Esophagus muscularis mucosa (tissue), 4 donors: ENCODE data around the gene C17orf107. TPM values are rescaled to one million over a fixed set of nuclear protein-coding genes. Genes with fewer than 3 reads are reported as not detected.

ENCODE experiments used
- DNase-seq: peaks from one replicate; pipeline ENCODE4 v3.0.0-alpha.2; 2017; ENCODE audit errors: extremely low spot score
- H3K27ac ChIP-seq, 4 donors: fragments of 200-600 bp; sonication (generic); replicated peaks in 1 of 4; 1 replicate in 3 of 4; 2 replicates in 1 of 4; pipeline ENCODE4 v1.5.1; 2016 to 2019; ENCODE audit warnings: mild to moderate bottlenecking in 1 of 4
- H3K27me3 ChIP-seq, 4 donors: fragments of 200-600 bp; sonication (generic); one replicate each; pipeline versions ENCODE4 v1.5.1 to v1.6.0; 2016 to 2019
- H3K36me3 ChIP-seq, 4 donors: fragments of 200-600 bp; sonication (generic); one replicate each; pipeline ENCODE4 v1.5.1; 2016 to 2019
- H3K4me1 ChIP-seq, 4 donors: fragments of 200-600 bp; sonication (generic); one replicate each; pipeline ENCODE4 v1.5.1; 2016 to 2019
- H3K4me3 ChIP-seq, 4 donors: fragments of 200-600 bp; sonication (generic); 1 replicate in 2 of 4; 2 replicates in 2 of 4; pipeline ENCODE4 v1.5.1; 2016 to 2019; ENCODE audit warnings: mild to moderate bottlenecking in 4 of 4, moderate library complexity in 1 of 4
- H3K9me3 ChIP-seq, 4 donors: fragments of 200-600 bp; sonication (generic); 1 replicate in 3 of 4; 2 replicates in 1 of 4; pipeline ENCODE4 v1.5.1; 2016 to 2019
- CTCF ChIP-seq, 3 experiments: fragments of 200-600 bp in 2 of 3; fragments of 450-650 bp in 1 of 3; sonication (generic) in 2 of 3; IDR thresholded peaks; one replicate each; pipeline ENCODE4 v1.5.1; 2017 to 2019; ENCODE audit warnings: antibody characterized with exemption in 3 of 3, mild to moderate bottlenecking in 2 of 3, moderate library complexity in 1 of 3
- EP300 ChIP-seq: sonication (generic); formaldehyde crosslinking; IDR thresholded peaks from one replicate; pipeline ENCODE4 v1.6.1; 2017; ENCODE audit warnings: antibody characterized with exemption
- POLR2A ChIP-seq: fragments of 450-650 bp; IDR thresholded peaks from one replicate; pipeline ENCODE4 v1.6.1; 2017; ENCODE audit warnings: antibody characterized with exemption, moderate library complexity, mild to moderate bottlenecking, low read depth
- POLR2AphosphoS5 ChIP-seq, 2 donors: sonication (generic); formaldehyde crosslinking; IDR thresholded peaks; one replicate each; pipeline ENCODE4 v1.6.1; 2017; ENCODE audit warnings: antibody characterized with exemption in 2 of 2
- WGBS: methylation state at CpG from one replicate; pipeline ENCODE4 v1.1.5; 2018; 5-methylcytosine and 5-hydroxymethylcytosine counted together
- intact Hi-C: fragments of 100-400 bp; cut with DNase I; formaldehyde crosslinking; loops from one replicate; pipeline ENCODE4 v1.15.1; 2023
- total RNA-seq, 4 donors: library from RNA; depleted of rRNA; stranded (reverse); fragments of >200 nt; gene quantifications; one replicate each; pipeline versions ENCODE4 v1.1.0 to v1.2.1, GENCODE V29; 2016

C17orf107 gene
- total RNA-seq, 4 donors from 2014 or later, result 0.32 to 1.5 (median 0.88) TPM

- intact Hi-C loops, result no loop called here
- H3K27ac ChIP-seq, result peak overlapping the region in 1 of 4 donors; percentile 12
- no peaks in the 10 kb centered on the region for H3K9me3 ChIP-seq
- no peaks in the 10 kb centered on the region for H3K27me3 ChIP-seq
- peaks cover 22 to 29% (median 26%) of the 10 kb centered on the region in 4 donors for H3K4me1 ChIP-seq
- H3K4me3 ChIP-seq, result no peak overlapping the region
- TF ChIP-seq EP300 (no peak), CTCF (IDR thresholded peaks at IDR 0.05) (no peak), POLR2AphosphoS5 (IDR thresholded peaks at IDR 0.05) (no peak), POLR2A (no peak)
- DNase-seq, result no peak
- peaks cover 12 to 30% (median 24%) of the 10 kb centered on the region in 4 donors for H3K36me3 ChIP-seq
- 83% methylated on average over 10 of the region's 16 CpGs for WGBS
Measured at GRCh38 chr17:4933646-4934045, 34.3 kb downstream of the C17orf107 start.

DNA sequence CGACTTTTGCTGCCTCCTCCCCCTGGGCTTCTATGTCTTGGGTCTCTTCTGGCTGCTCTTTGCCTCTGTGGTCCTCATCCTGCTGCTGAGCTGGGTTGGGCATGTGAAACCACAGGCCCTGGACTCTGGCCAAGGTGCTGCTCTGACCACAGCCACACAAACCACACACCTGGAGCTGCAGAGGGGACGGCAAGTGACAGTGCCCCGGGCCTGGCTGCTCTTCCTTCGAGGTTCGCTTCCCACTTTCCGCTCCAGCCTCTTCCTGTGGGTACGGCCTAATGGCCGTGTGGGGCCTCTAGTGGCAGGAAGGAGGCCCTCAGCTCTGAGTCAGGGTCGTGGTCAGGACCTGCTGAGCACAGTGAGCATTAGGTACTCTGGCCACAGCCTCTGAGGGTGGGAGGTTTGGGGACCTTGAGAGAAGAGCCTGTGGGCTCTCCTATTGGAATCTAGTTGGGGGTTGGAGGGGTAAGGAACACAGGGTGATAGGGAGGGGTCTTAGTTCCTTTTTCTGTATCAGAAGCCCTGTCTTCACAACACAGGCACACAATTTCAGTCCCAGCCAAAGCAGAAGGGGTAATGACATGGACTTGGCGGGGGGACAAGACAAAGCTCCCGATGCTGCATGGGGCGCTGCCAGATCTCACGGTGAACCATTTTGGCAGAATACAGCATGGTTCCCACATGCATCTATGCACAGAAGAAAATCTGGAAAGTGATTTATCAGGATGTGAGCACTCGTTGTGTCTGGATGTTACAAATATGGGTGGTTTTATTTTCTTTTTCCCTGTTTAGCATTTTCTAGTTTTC lies 35.0 kb downstream of the C17orf107 start:
- intact Hi-C loops, result no loop called here
- Histone ChIP-seq H3K4me1 (peaks cover 28 to 37% (median 32%) of the 10 kb centered on the region in 4 donors), H3K36me3 (peaks cover 12 to 30% (median 24%) of the 10 kb centered on the region in 4 donors), H3K9me3 (no peaks in the 10 kb centered on the region), H3K27ac (peak overlapping the region in 2 of 4 donors; percentile 12 to 58), H3K4me3 (no peak overlapping the region), H3K27me3 (no peaks in the 10 kb centered on the region)
- TF ChIP-seq CTCF (IDR thresholded peaks at IDR 0.05), result no peak
- TF ChIP-seq POLR2AphosphoS5 (IDR thresholded peaks at IDR 0.05), result peak in 1 of 2 donors; percentile 5
- TF ChIP-seq POLR2A, result no peak
- no peak for TF ChIP-seq EP300
- DNase-seq, result no peak
- WGBS, result 17% methylated on average over 14 of the region's 14 CpGs

GRCh38 chr17:4935650-4936049 lies 36.3 kb downstream of the C17orf107 start:
- Histone ChIP-seq H3K4me3 (no peak overlapping the region), H3K27me3 (no peaks in the 10 kb centered on the region), H3K9me3 (no peaks in the 10 kb centered on the region), H3K36me3 (peaks cover 12 to 30% (median 24%) of the 10 kb centered on the region in 4 donors), H3K27ac (no peak overlapping the region), H3K4me1 (peaks cover 29 to 40% (median 34%) of the 10 kb centered on the region in 4 donors)
- TF ChIP-seq CTCF (IDR thresholded peaks at IDR 0.05), result no peak
- DNase-seq, result no peak
- intact Hi-C loops, result loop anchor here (5.0 kb wide), 1 partner anchor 52 kb away; the partner anchor contains the start of gene CAMTA2

DNA sequence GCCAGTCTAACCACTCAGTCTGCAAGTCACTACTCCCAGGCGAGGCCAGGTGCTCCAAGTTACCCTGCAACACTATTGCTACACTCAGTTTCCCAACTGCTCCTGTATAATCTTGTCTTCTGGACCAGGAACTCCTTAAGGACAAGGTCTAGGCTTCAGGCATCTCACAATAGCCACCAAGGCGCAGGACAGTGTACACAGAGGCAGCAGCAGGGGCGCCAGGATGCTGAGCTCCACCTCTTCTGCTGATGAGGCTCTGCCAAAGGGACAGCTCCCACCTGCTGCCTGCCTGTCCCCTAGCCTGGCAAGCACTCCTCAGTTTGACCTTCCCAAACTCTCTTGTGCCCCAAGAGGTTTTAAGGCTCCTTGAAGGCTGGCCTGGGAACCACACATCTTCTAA lies 37.1 kb downstream of the C17orf107 start:
- no peak for DNase-seq

More for the DNA sequence above, 37.1 kb downstream of the C17orf107 start:
- TF ChIP-seq POLR2AphosphoS5 (IDR thresholded peaks at IDR 0.05) (no peak), POLR2A (no peak), EP300 (no peak), CTCF (IDR thresholded peaks at IDR 0.05) (no peak)
- no peaks in the 10 kb centered on the region for H3K9me3 ChIP-seq
- intact Hi-C loops, result loop anchor here (5.0 kb wide), 1 partner anchor 51 kb away; the partner anchor contains the start of gene CAMTA2
- peaks cover 12 to 30% (median 24%) of the 10 kb centered on the region in 4 donors for H3K36me3 ChIP-seq
- H3K27me3 ChIP-seq, result no peaks in the 10 kb centered on the region
- 78% methylated on average over 3 of the region's 3 CpGs for WGBS
- no peak overlapping the region for H3K4me3 ChIP-seq
- no peak overlapping the region for H3K27ac ChIP-seq
- H3K4me1 ChIP-seq, result peaks cover 36 to 48% (median 42%) of the 10 kb centered on the region in 4 donors
